Lung (tissue), 12 donors: ENCODE data around the gene SOX18. TPM values are rescaled to one million over a fixed set of nuclear protein-coding genes. Genes with fewer than 3 reads are reported as not detected.

Experiments used
- ATAC-seq: fragments of 200-7000 bp; cut with Tn5 transposase; one replicate; pipeline ENCODE4 v1.9.1; 2020; ENCODE audit warnings: moderate number of reproducible peaks; ENCODE audit not compliant: insufficient read depth, low FRiP score
- DNase-seq, 3 donors: peaks; one replicate each; pipeline ENCODE4 v3.0.0-alpha.2; 2013 to 2017
- H3K27ac ChIP-seq, 2 donors: one replicate each; pipeline ENCODE4 v1.5.1; 2013; ENCODE audit warnings: mild to moderate bottlenecking in 2 of 2, moderate library complexity in 2 of 2, control low read depth in 1 of 2, inconsistent platforms in 1 of 2, low read depth in 1 of 2, low read length in 1 of 2
- H3K27me3 ChIP-seq, 3 donors: one replicate each; pipeline ENCODE4 v1.5.1; 2013; ENCODE audit warnings: low read length in 2 of 3; ENCODE audit not compliant: control insufficient read depth in 3 of 3, insufficient read depth in 3 of 3
- H3K36me3 ChIP-seq, 4 donors: one replicate each; pipeline ENCODE4 v1.5.1; 2013; ENCODE audit warnings: low read length in 4 of 4, mild to moderate bottlenecking in 1 of 4, moderate library complexity in 1 of 4; ENCODE audit not compliant: control insufficient read depth in 4 of 4, insufficient read depth in 4 of 4
- H3K4me1 ChIP-seq, 5 donors: one replicate each; pipeline ENCODE4 v1.5.1; 2013; ENCODE audit warnings: low read length in 5 of 5, mild to moderate bottlenecking in 2 of 5, moderate library complexity in 1 of 5; ENCODE audit not compliant: control insufficient read depth in 5 of 5, insufficient read depth in 5 of 5
- H3K4me3 ChIP-seq: one replicate; pipeline ENCODE4 v1.5.1; 2013; ENCODE audit warnings: mild to moderate bottlenecking, control low read depth, moderate library complexity
- H3K9ac ChIP-seq, 2 donors: one replicate each; pipeline ENCODE4 v1.5.1; 2013; ENCODE audit warnings: low read length in 2 of 2, control low read depth in 1 of 2; ENCODE audit not compliant: insufficient read depth in 1 of 2
- H3K9me3 ChIP-seq, 4 donors: one replicate each; pipeline ENCODE4 v1.5.1; 2013; ENCODE audit warnings: low read length in 3 of 4, mild to moderate bottlenecking in 1 of 4, moderate library complexity in 1 of 4; ENCODE audit not compliant: control insufficient read depth in 4 of 4, insufficient read depth in 3 of 4
- WGBS, 2 donors: extraction: QIAGEN DNeasy Blood & Tissue Kit; methylation state at CpG; one replicate each; pipeline ENCODE4 v1.1.7; 2013; 5-methylcytosine and 5-hydroxymethylcytosine counted together
- polyA plus RNA-seq, 2 donors: library from polyadenylated mRNA; stranded (reverse); fragments of 200-250 nt; gene quantifications; one replicate each; pipeline ENCODE4 v1.2.1, GENCODE V29; 2013
- total RNA-seq, 2 donors: library from RNA; depleted of rRNA in 1 of 2; stranded (reverse); fragments of >200 nt in 1 of 2; gene quantifications; one replicate each; pipeline ENCODE4 v1.2.1, GENCODE V29; 2014 to 2021
- TF ChIP-seq, protein P1 (sequence below): IDR thresholded peaks from 2 replicates; pipeline ENCODE4 v1.5.1; 2012; ENCODE audit warnings: mild to moderate bottlenecking; ENCODE audit errors: control extremely low read depth, extremely low read depth
- donor health status: control.
- donor health status: control.
- donor health status: Bipolar disorder and iron deficiency.
- donor health status: healthy.
- donor health status: DM: yes; HTN: yes; CAD: no.

SOX18 gene
- total and polyA plus RNA-seq, 4 donors = 12.1 to 52.2 (median 29.3) TPM

DNA sequence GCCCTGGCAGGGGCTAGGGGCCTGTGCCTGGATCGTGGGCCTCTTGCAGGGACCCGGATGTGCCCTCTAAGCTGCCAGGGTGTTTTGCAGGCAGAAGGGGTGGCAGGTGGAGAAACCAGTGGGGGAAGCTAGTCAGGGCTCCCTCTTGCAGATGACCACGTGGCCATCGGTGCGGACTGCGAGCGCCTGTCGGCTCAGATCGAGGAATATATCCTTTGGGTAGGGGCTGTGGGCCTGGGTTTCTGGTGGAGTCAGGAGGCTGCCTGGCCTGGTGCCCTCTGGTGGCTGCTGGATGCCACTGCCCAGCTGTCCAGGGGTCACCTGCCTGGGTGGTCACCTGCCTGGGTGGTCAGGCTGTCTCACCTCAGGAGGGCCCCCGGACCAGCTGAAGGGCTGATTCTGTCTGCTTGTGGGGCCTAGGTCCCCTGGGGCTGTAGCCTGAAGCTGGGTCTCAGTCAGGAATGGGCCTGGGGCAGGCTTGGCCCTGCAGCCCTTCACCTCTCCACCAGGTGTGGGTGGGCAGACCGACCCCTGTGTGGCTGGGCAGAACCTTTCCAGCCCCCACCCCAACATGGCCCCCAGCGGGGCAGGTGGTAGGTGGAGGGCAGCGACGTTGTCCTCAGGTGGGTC, 20.3 kb upstream of the SOX18 start:
- H3K27ac ChIP-seq = no peak overlapping the region
- TF ChIP-seq, protein P1, sequence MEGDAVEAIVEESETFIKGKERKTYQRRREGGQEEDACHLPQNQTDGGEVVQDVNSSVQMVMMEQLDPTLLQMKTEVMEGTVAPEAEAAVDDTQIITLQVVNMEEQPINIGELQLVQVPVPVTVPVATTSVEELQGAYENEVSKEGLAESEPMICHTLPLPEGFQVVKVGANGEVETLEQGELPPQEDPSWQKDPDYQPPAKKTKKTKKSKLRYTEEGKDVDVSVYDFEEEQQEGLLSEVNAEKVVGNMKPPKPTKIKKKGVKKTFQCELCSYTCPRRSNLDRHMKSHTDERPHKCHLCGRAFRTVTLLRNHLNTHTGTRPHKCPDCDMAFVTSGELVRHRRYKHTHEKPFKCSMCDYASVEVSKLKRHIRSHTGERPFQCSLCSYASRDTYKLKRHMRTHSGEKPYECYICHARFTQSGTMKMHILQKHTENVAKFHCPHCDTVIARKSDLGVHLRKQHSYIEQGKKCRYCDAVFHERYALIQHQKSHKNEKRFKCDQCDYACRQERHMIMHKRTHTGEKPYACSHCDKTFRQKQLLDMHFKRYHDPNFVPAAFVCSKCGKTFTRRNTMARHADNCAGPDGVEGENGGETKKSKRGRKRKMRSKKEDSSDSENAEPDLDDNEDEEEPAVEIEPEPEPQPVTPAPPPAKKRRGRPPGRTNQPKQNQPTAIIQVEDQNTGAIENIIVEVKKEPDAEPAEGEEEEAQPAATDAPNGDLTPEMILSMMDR = peak; percentile 7
- peak in 1 of 3 donors; percentile 64 for DNase-seq
- H3K36me3 ChIP-seq = peaks cover 0 to 29% (median 14%) of the 10 kb centered on the region in 4 donors
- H3K9ac ChIP-seq = no peak overlapping the region
- 54 to 61% methylated on average over 14 of the region's 14 CpGs for whole genome bisulfite sequencing, 2 donors
- H3K9me3 ChIP-seq = no peaks in the 10 kb centered on the region
- no peak for ATAC-seq
- H3K27me3 ChIP-seq = no peaks in the 10 kb centered on the region
- H3K4me3 ChIP-seq = no peak overlapping the region
- peaks cover 0 to 5% (median 0%) of the 10 kb centered on the region in 5 donors for H3K4me1 ChIP-seq

DNA sequence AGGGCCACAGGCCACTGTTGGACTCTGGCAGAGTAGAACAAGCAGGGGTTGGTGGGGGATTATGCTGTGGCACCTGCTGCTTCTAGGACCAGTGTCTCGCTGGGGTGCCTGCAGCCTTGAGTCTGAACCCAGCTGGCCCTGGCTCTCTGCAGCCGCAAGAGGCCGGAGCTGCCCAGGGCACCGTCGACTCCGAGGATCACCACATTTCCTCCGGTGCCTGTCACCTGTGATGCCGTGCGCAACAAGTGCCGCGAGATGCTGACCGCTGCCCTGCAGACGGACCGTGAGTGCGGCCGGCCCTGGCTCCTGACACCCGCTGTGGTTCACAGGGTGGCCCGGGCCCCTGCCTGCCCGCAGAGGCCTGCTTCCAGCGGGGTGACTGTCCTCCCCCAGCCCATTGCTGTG, 19.8 kb upstream of the SOX18 start:
- H3K36me3 ChIP-seq = peaks cover 0 to 24% (median 14%) of the 10 kb centered on the region in 4 donors
- H3K27me3 ChIP-seq = no peaks in the 10 kb centered on the region
- peaks cover under 1 to 8% (median 2%) of the 10 kb centered on the region in 5 donors for H3K4me1 ChIP-seq
- H3K27ac ChIP-seq = no peak overlapping the region
- no peak overlapping the region for H3K4me3 ChIP-seq
- TF ChIP-seq, protein P1 = no peak
- ATAC-seq (no peak), DNase-seq (no peak)
- WGBS, 2 donors = 87 to 89% methylated on average over 20 of the region's 20 CpGs
- no peaks in the 10 kb centered on the region for H3K9me3 ChIP-seq
- H3K9ac ChIP-seq = no peak overlapping the region

DNA sequence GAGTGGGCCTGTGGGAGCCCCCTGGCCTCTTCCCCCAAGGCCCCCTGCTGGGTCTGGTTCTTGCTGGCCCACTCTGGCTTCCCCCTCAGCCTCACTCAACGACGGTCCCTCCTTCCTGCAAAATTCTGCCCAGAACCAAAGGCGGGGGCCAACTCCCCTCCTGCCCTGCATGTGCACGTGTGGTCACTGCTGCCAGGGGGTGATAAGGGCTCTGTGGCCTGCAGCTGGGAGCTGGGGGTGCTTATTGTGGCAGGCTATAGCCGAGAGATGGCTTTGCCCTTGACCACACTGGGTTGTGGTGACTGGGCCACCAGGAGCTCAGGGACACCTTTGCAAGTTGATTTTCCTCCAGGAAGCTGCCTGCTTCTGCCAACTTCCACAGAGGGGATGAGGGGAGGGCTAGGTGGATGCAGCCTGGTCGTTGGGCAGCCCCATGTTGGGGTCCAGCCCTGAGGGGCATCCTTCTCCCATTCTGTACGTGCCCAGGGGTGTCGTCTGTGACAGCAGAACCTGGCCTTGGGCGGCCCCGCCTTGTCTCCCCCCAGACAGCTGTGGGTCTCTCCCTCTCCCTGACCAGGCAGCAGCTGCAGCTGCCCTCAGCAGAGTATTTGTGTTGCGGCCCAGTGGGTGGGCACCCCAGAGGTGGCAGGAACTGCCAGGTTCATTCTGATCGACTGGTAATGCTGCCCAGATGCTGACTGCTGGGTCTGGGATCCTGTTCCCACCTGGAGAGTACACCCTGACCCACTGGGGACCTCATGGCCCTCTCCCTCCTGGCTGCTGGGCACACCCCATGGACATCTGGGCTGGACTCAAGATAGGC, 19.2 kb upstream of the SOX18 start:
- no peaks in the 10 kb centered on the region for H3K9me3 ChIP-seq
- ATAC-seq = no peak
- H3K4me3 ChIP-seq = no peak overlapping the region
- 62 to 78% methylated on average over 12 of the region's 12 CpGs for WGBS, 2 donors
- no peaks in the 10 kb centered on the region for H3K27me3 ChIP-seq
- peaks cover 4 to 14% (median 8%) of the 10 kb centered on the region in 5 donors for H3K4me1 ChIP-seq
- DNase-seq = no peak
- TF ChIP-seq, protein P1 = no peak
- no peak overlapping the region for H3K27ac ChIP-seq
- no peak overlapping the region for H3K9ac ChIP-seq
- H3K36me3 ChIP-seq = peaks cover 0 to 23% (median 11%) of the 10 kb centered on the region in 4 donors
